ENCODE data around the gene DLG5.

Gene DLG5

GRCh38 chr10:77896058-77896457, 30.5 kb downstream of the DLG5 start:
- DNase-seq (ENCODE audit: extremely low read depth in 1 of 2, low read depth in 1 of 2) = no peak

GRCh38 chr10:77894058-77894457, 32.5 kb downstream of the DLG5 start:
- no peak for DNase-seq (ENCODE audit: extremely low read depth in 1 of 2, low read depth in 1 of 2)

GRCh38 chr10:77893386-77893785, 33.2 kb downstream of the DLG5 start:
- DNase-seq (ENCODE audit: extremely low read depth in 1 of 2, low read depth in 1 of 2) = no peak

- DNase-seq (ENCODE audit: extremely low read depth in 1 of 2, low read depth in 1 of 2) = no peak
Measured at GRCh38 chr10:77892761-77893160, 33.8 kb downstream of the DLG5 start.

- no peak for DNase-seq (ENCODE audit: extremely low read depth in 1 of 2, low read depth in 1 of 2)
Measured at GRCh38 chr10:77892021-77892739, 34.4 kb downstream of the DLG5 start.

- DNase-seq (ENCODE audit: extremely low read depth in 1 of 2, low read depth in 1 of 2) = no peak
Measured at GRCh38 chr10:77890097-77890496, 36.5 kb downstream of the DLG5 start.

- no peak for DNase-seq (ENCODE audit: extremely low read depth in 1 of 2, low read depth in 1 of 2)
Measured at GRCh38 chr10:77889277-77889903, 37.2 kb downstream of the DLG5 start.

GRCh38 chr10:77888356-77888703, 38.2 kb downstream of the DLG5 start:
- no peak for DNase-seq (ENCODE audit: extremely low read depth in 1 of 2, low read depth in 1 of 2)

GRCh38 chr10:77887631-77888355, 38.8 kb downstream of the DLG5 start:
- DNase-seq (ENCODE audit: extremely low read depth in 1 of 2, low read depth in 1 of 2) = no peak

- DNase-seq (ENCODE audit: extremely low read depth in 1 of 2, low read depth in 1 of 2) = no peak
Measured at GRCh38 chr10:77886795-77887355, 39.7 kb downstream of the DLG5 start.

- DNase-seq (ENCODE audit: extremely low read depth in 1 of 2, low read depth in 1 of 2) = no peak
Measured at GRCh38 chr10:77884181-77884580, 42.4 kb downstream of the DLG5 start.

GRCh38 chr10:77881636-77882035, 44.9 kb downstream of the DLG5 start:
- no peak for DNase-seq (ENCODE audit: extremely low read depth in 1 of 2, low read depth in 1 of 2)

- DNase-seq (ENCODE audit: extremely low read depth in 1 of 2, low read depth in 1 of 2) = no peak
Measured at GRCh38 chr10:77881222-77881621, 45.3 kb downstream of the DLG5 start.

GRCh38 chr10:77879710-77880109, 46.8 kb downstream of the DLG5 start:
- no peak for DNase-seq (ENCODE audit: extremely low read depth in 1 of 2, low read depth in 1 of 2)

GRCh38 chr10:77879065-77879464, 47.5 kb downstream of the DLG5 start:
- DNase-seq (ENCODE audit: extremely low read depth in 1 of 2, low read depth in 1 of 2) = no peak

GRCh38 chr10:77877441-77878344, 48.9 kb downstream of the DLG5 start:
- DNase-seq (ENCODE audit: extremely low read depth in 1 of 2, low read depth in 1 of 2) = peak in 1 of 2 donors; percentile 14

GRCh38 chr10:77875730-77876129, 50.8 kb downstream of the DLG5 start:
- no peak for DNase-seq (ENCODE audit: extremely low read depth in 1 of 2, low read depth in 1 of 2)

GRCh38 chr10:77874872-77875271, 51.7 kb downstream of the DLG5 start:
- no peak for DNase-seq (ENCODE audit: extremely low read depth in 1 of 2, low read depth in 1 of 2)

- DNase-seq (ENCODE audit: extremely low read depth in 1 of 2, low read depth in 1 of 2) = peak; percentile 28 to 43
Measured at GRCh38 chr10:77873536-77874380, 52.8 kb downstream of the DLG5 start.
